Measurements from ENCODE around the gene CLK4. TPM values are rescaled to one million over a fixed set of nuclear protein-coding genes. Genes with fewer than 3 reads are reported as not detected.

CLK4 gene
- total RNA-seq, 1 experiment from 2014 or later, result 19.3 TPM

- H3K4me1 ChIP-seq (replicated peaks), result no peaks in the 10 kb centered on the region
- peaks cover 29% of the 10 kb centered on the region for H3K9me3 ChIP-seq (replicated peaks)
- no peak overlapping the region for H3K4me3 ChIP-seq
- no peak overlapping the region for H3K27ac ChIP-seq
- no peaks in the 10 kb centered on the region for H3K27me3 ChIP-seq (replicated peaks)
- DNase-seq (ENCODE audit: low read depth in 1 of 2, low spot score in 2 of 2), result no peak
- no peaks in the 10 kb centered on the region for H3K36me3 ChIP-seq
These were observed 24.4 kb upstream of the CLK4 start for GRCh38 chr5:178651046-178651810.

GRCh38 chr5:178650214-178650613 lies 23.4 kb upstream of the CLK4 start:
- no peak overlapping the region for H3K4me3 ChIP-seq
- no peak overlapping the region for H3K27ac ChIP-seq
- no peaks in the 10 kb centered on the region for H3K4me1 ChIP-seq (replicated peaks)
- no peaks in the 10 kb centered on the region for H3K27me3 ChIP-seq (replicated peaks)
- DNase-seq (ENCODE audit: low read depth in 1 of 2, low spot score in 2 of 2), result no peak
- H3K36me3 ChIP-seq, result no peaks in the 10 kb centered on the region
- H3K9me3 ChIP-seq (replicated peaks), result peaks cover 29% of the 10 kb centered on the region

- Histone ChIP-seq H3K4me3 (no peak overlapping the region), H3K9me3 (replicated peaks) (peaks cover 27% of the 10 kb centered on the region), H3K4me1 (replicated peaks) (0 out of 2 replicates have a peak, but pooled peaks cover 3% of the 10 kb centered on the region), H3K27ac (no peak overlapping the region), H3K27me3 (replicated peaks) (no peaks in the 10 kb centered on the region), H3K36me3 (no peaks in the 10 kb centered on the region)
- no peak for DNase-seq (ENCODE audit: low read depth in 1 of 2, low spot score in 2 of 2)
These were observed 22.7 kb upstream of the CLK4 start for GRCh38 chr5:178649580-178649979.

- Histone ChIP-seq H3K4me1 (replicated peaks) (peaks cover 18% of the 10 kb centered on the region), H3K4me3 (no peak overlapping the region), H3K36me3 (no peaks in the 10 kb centered on the region), H3K27ac (no peak overlapping the region), H3K27me3 (replicated peaks) (no peaks in the 10 kb centered on the region), H3K9me3 (replicated peaks) (peaks cover 31% of the 10 kb centered on the region)
- no peak for DNase-seq (ENCODE audit: low read depth in 1 of 2, low spot score in 2 of 2)
These were observed 18.1 kb upstream of the CLK4 start for GRCh38 chr5:178644826-178645545.

GRCh38 chr5:178642351-178642909 lies 15.6 kb upstream of the CLK4 start:
- Histone ChIP-seq H3K4me1 (replicated peaks) (peaks cover 18% of the 10 kb centered on the region), H3K36me3 (no peaks in the 10 kb centered on the region), H3K4me3 (no peak overlapping the region), H3K27me3 (replicated peaks) (no peaks in the 10 kb centered on the region), H3K27ac (no peak overlapping the region; the same call in 1 of the 2 replicates), H3K9me3 (replicated peaks) (peaks cover 28% of the 10 kb centered on the region)
- DNase-seq (ENCODE audit: low read depth in 1 of 2, low spot score in 2 of 2), result peak; percentile 66 to 83

GRCh38 chr5:178641711-178642110 lies 14.9 kb upstream of the CLK4 start:
- H3K9me3 ChIP-seq (replicated peaks), result peaks cover 26% of the 10 kb centered on the region
- H3K27ac ChIP-seq, result no peak overlapping the region

GRCh38 chr5:178640331-178641045 lies 13.6 kb upstream of the CLK4 start:
- peaks cover 21% of the 10 kb centered on the region for H3K9me3 ChIP-seq (replicated peaks)
- peaks cover 18% of the 10 kb centered on the region for H3K4me1 ChIP-seq (replicated peaks)
- no peak overlapping the region for H3K4me3 ChIP-seq
- no peak overlapping the region for H3K27ac ChIP-seq
- no peaks in the 10 kb centered on the region for H3K36me3 ChIP-seq
- H3K27me3 ChIP-seq (replicated peaks), result no peaks in the 10 kb centered on the region
- DNase-seq (ENCODE audit: low read depth in 1 of 2, low spot score in 2 of 2), result no peak

More at GRCh38 chr5:178641711-178642110, 14.9 kb upstream of the CLK4 start:
- no peak overlapping the region for H3K4me3 ChIP-seq
- H3K36me3 ChIP-seq, result no peaks in the 10 kb centered on the region
- H3K4me1 ChIP-seq (replicated peaks), result peaks cover 18% of the 10 kb centered on the region
- no peak for DNase-seq (ENCODE audit: low read depth in 1 of 2, low spot score in 2 of 2)
- H3K27me3 ChIP-seq (replicated peaks), result no peaks in the 10 kb centered on the region

GRCh38 chr5:178637356-178638074 lies 10.7 kb upstream of the CLK4 start:
- peaks cover 10% of the 10 kb centered on the region for H3K4me1 ChIP-seq (replicated peaks)
- no peak for DNase-seq (ENCODE audit: low read depth in 1 of 2, low spot score in 2 of 2)
- H3K27ac ChIP-seq, result no peak overlapping the region
- H3K9me3 ChIP-seq (replicated peaks), result peaks cover 12% of the 10 kb centered on the region
- H3K27me3 ChIP-seq (replicated peaks), result no peaks in the 10 kb centered on the region
- no peaks in the 10 kb centered on the region for H3K36me3 ChIP-seq
- H3K4me3 ChIP-seq, result no peak overlapping the region

- Histone ChIP-seq H3K27ac (no peak overlapping the region), H3K27me3 (replicated peaks) (no peaks in the 10 kb centered on the region), H3K4me1 (replicated peaks) (peaks cover 2% of the 10 kb centered on the region; the same call in 1 of the 2 replicates), H3K4me3 (no peak overlapping the region), H3K36me3 (no peaks in the 10 kb centered on the region; the same call in 1 of the 2 replicates), H3K9me3 (replicated peaks) (0 out of 2 replicates have a peak, but pooled peaks cover 5% of the 10 kb centered on the region)
- DNase-seq (ENCODE audit: low read depth in 1 of 2, low spot score in 2 of 2), result no peak
These were observed 5.4 kb upstream of the CLK4 start for GRCh38 chr5:178632285-178632684.

GRCh38 chr5:178630951-178631350 lies 4.1 kb upstream of the CLK4 start:
- H3K27ac ChIP-seq, result no peak overlapping the region
- no peak overlapping the region for H3K4me3 ChIP-seq
- peaks cover 3% of the 10 kb centered on the region; the same call in 1 of the 2 replicates for H3K4me1 ChIP-seq (replicated peaks)
- no peaks in the 10 kb centered on the region for H3K27me3 ChIP-seq (replicated peaks)
- no peak for DNase-seq (ENCODE audit: low read depth in 1 of 2, low spot score in 2 of 2)
- 0 out of 2 replicates have a peak, but pooled peaks cover 4% of the 10 kb centered on the region for H3K9me3 ChIP-seq (replicated peaks)
- H3K36me3 ChIP-seq, result peaks cover 4% of the 10 kb centered on the region

GRCh38 chr5:178630475-178630930 lies 3.7 kb upstream of the CLK4 start:
- Histone ChIP-seq H3K27me3 (replicated peaks) (no peaks in the 10 kb centered on the region), H3K4me3 (no peak overlapping the region), H3K9me3 (replicated peaks) (0 out of 2 replicates have a peak, but pooled peaks cover 4% of the 10 kb centered on the region), H3K27ac (no peak overlapping the region), H3K4me1 (replicated peaks) (peaks cover 3% of the 10 kb centered on the region; the same call in 1 of the 2 replicates), H3K36me3 (peaks cover 4% of the 10 kb centered on the region)
- DNase-seq (ENCODE audit: low read depth in 1 of 2, low spot score in 2 of 2), result no peak

GRCh38 chr5:178627259-178627598 lies 379 bp upstream of the CLK4 start:
- Histone ChIP-seq H3K27ac (peak overlapping the region; percentile 48), H3K4me3 (peak overlapping the region; percentile 92), H3K36me3 (peaks cover 15% of the 10 kb centered on the region), H3K4me1 (replicated peaks) (peaks cover 15% of the 10 kb centered on the region), H3K9me3 (replicated peaks) (0 out of 2 replicates have a peak, but pooled peaks cover 4% of the 10 kb centered on the region), H3K27me3 (replicated peaks) (no peaks in the 10 kb centered on the region)
- DNase-seq (ENCODE audit: low read depth in 1 of 2, low spot score in 2 of 2), result no peak
